ENCODE results near the gene ASB10. TPM values are rescaled to one million over a fixed set of nuclear protein-coding genes. Genes with fewer than 3 reads are reported as not detected.

Gene ASB10
- total RNA-seq, 4 donors from 2014 or later = not detected

DNA sequence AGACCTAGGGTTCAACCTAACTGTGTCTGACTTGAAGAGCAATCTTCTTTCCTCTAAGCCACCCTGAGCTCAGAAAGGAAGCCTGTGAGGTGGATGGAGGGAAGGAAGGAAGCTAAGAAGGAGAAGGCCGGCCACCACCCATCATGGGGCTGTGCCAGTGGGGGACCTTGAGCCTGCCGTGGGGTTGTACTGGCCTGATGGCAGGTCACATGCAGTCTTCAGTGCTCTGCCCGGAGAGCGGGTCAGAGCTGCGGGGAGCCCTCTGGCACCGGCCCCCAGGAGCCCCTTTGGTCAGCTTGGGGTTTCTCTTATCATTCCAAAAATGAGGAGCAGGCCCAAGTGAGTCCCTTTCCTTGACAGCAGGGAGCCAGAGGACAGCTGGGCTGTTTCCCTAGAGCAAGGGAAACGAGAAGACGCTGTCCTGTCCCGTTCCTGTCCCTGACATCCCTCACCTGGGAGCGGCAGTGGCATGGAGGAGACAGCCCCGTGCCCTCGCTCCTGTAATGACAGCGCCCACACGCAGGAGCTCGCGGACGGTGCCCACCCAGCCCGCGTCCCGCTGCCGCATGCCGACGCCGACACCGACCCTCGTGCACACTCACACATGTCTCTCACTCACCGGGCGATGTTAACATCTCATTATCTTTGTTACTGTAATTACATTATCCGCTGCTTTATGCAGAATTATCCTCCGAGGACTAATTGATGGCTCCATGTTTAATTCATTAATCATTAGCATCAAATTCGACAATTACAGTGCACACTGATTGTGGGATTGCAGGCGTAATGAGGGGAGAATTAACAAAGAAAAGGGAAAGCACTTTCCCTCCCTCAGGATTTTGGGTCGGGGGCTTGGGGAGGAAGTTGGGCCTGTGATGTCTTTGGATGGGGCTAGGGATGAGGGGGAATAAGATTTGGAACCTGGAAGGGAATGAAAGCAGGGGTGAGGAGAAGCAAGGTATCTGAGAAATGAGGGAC is 50.9 kb downstream of the ASB10 start:
- no peaks in the 10 kb centered on the region for H3K9me3 ChIP-seq
- no peaks in the 10 kb centered on the region for H3K27me3 ChIP-seq
- no peak overlapping the region for H3K4me3 ChIP-seq
- no peak overlapping the region for H3K27ac ChIP-seq
- TF ChIP-seq POLR2A (IDR thresholded peaks at IDR 0.05) = no peak
- TF ChIP-seq, protein P1, sequence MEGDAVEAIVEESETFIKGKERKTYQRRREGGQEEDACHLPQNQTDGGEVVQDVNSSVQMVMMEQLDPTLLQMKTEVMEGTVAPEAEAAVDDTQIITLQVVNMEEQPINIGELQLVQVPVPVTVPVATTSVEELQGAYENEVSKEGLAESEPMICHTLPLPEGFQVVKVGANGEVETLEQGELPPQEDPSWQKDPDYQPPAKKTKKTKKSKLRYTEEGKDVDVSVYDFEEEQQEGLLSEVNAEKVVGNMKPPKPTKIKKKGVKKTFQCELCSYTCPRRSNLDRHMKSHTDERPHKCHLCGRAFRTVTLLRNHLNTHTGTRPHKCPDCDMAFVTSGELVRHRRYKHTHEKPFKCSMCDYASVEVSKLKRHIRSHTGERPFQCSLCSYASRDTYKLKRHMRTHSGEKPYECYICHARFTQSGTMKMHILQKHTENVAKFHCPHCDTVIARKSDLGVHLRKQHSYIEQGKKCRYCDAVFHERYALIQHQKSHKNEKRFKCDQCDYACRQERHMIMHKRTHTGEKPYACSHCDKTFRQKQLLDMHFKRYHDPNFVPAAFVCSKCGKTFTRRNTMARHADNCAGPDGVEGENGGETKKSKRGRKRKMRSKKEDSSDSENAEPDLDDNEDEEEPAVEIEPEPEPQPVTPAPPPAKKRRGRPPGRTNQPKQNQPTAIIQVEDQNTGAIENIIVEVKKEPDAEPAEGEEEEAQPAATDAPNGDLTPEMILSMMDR (IDR thresholded peaks at IDR 0.05) = no peak
- 89 to 91% methylated on average over 28 to 32 of the region's 33 CpGs for WGBS, 2 donors
- no peak for DNase-seq
- peaks cover 56 to 100% (median 69%) of the 10 kb centered on the region in 3 donors for H3K36me3 ChIP-seq
- H3K4me1 ChIP-seq = no peaks in the 10 kb centered on the region
- intact Hi-C loops (cut with DNase I) = no loop called here

DNA sequence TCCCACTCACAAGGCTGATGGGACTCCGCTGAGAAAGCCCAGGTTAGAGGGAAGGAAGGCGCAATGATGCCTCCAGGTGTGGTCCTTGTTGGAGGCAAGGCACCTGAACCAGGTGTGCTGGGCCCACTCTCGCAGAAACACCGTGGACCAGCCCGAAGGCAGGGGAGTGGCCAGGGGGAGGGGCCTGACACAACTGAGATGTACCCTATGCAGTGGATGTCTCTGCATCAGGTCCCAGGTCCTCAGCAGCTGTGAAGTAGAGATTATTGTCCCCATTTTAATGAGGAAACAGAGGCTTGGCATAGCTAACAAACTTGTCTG is 51.6 kb downstream of the ASB10 start:
- Histone ChIP-seq H3K27me3 (no peaks in the 10 kb centered on the region), H3K36me3 (peaks cover 56 to 100% (median 70%) of the 10 kb centered on the region in 3 donors), H3K4me3 (no peak overlapping the region), H3K4me1 (no peaks in the 10 kb centered on the region), H3K27ac (no peak overlapping the region), H3K9me3 (no peaks in the 10 kb centered on the region)
- no peak for DNase-seq
- 73 to 81% methylated on average over 3 of the region's 5 CpGs for WGBS, 2 donors
- intact Hi-C loops (cut with DNase I) = no loop called here
- no peak for TF ChIP-seq POLR2A (IDR thresholded peaks at IDR 0.05)
- TF ChIP-seq, protein P1 (IDR thresholded peaks at IDR 0.05) = no peak

DNA sequence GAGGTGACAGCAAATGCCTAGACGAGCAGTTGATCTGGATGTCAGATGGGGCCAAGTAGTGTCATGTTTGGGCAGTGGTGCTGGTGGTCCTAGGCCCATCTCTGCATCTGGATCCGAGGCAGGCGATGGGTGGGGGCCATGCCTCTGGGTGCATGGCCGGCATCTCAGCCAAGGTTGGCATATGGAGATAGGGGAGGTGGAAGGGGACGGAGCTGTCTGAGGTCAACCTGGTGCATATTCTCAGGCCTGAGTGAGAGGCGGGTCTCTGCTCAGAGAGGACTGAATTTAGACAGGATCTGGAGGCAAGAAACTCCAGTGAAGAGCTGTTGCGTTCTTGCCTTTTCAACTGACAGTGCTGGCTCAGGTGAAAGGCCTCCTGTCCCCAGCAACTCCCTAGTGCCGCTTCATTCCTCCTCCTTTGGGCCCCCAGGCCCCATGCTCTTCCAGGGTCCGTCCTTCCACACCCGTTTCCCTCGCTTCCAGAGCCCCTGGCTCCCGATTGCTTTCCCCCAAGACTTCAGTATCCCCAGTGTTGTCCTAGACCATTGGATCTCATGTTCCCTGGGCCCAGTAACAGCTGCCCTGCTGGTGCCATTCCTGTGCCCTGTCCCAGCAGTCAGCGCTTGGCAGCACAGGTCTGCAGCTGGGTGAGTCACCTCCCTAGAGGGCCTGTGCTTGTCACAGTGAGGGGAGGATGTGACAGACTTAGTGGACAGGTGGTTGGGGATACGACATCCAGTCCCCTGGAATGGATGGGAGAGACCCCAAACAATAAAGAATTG is 52.1 kb downstream of the ASB10 start:
- Histone ChIP-seq H3K36me3 (peaks cover 61 to 100% (median 71%) of the 10 kb centered on the region in 3 donors), H3K4me3 (no peak overlapping the region), H3K27me3 (no peaks in the 10 kb centered on the region), H3K27ac (no peak overlapping the region), H3K4me1 (no peaks in the 10 kb centered on the region), H3K9me3 (no peaks in the 10 kb centered on the region)
- DNase-seq = no peak
- intact Hi-C loops (cut with DNase I) = no loop called here
- no peak for TF ChIP-seq POLR2A (IDR thresholded peaks at IDR 0.05)
- TF ChIP-seq, protein P1 (IDR thresholded peaks at IDR 0.05) = no peak
- 90 to 91% methylated on average over 9 to 10 of the region's 14 CpGs for WGBS, 2 donors

DNA sequence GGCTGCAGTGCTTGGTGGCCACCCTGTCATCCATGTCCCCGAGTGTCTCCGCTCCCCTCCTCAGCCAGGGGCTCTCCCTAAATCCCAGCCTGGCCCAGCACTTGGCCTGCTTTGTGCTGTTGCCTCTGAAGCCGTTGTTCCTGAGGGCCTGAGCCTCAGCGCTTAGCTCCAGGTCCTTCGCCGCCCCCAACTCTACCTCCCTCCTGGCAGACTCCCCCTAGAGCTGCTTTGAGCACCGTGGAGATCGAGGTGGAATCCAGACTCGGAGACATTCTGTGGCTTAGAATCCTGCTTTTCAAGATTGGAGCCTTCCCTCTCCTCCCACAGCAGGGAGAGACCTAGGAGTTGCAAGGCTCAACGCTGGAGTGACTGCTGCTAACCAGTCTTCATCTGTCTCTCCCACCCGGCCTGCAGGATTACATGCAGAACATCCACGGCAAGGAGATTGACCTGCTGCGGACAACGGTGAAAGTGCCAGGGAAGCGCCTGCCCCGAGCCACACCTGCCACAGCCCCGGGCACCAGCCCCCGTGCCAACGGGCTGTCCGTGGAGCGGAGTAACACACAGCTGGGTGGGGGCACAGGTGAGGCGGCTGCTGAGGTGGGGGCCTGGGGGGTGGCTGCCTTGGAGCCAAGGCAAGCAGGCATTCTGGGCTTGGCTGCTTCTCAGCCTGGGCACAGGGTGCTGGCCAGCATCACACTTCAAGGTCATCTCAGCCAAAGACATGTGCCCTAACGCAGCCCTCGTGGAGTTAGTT is 52.9 kb downstream of the ASB10 start:
- no peak for DNase-seq
- WGBS, 2 donors = 68 to 85% methylated on average over 4 to 10 of the region's 24 CpGs
- intact Hi-C loops (cut with DNase I) = no loop called here
- no peak overlapping the region for H3K27ac ChIP-seq
- TF ChIP-seq POLR2A (IDR thresholded peaks at IDR 0.05) = no peak
- TF ChIP-seq, protein P1 (IDR thresholded peaks at IDR 0.05) = no peak
- H3K9me3 ChIP-seq = no peaks in the 10 kb centered on the region
- no peak overlapping the region for H3K4me3 ChIP-seq
- peaks cover 69 to 100% (median 72%) of the 10 kb centered on the region in 3 donors for H3K36me3 ChIP-seq
- H3K27me3 ChIP-seq = no peaks in the 10 kb centered on the region
- no peaks in the 10 kb centered on the region for H3K4me1 ChIP-seq

Measured in esophagus squamous epithelium (tissue), 5 donors.